Prostate gland (tissue), 2 donors: ENCODE data around the gene GPRIN2.
"Not testable (repeated sequence)": the region's sequence is repeated elsewhere in the genome, so short reads cannot be mapped to it uniquely, and the experiment has no call there.

Experiments used
- POLR2AphosphoS5 ChIP-seq: sonication (generic); formaldehyde crosslinking; IDR thresholded peaks from one replicate; pipeline ENCODE4 v1.6.1; 2017; ENCODE audit warnings: antibody characterized with exemption
- TF ChIP-seq, protein P1 (sequence below), 4 experiments: fragments of 200-600 bp in 2 of 4; fragments of 450-650 bp in 2 of 4; sonication (generic) in 2 of 4; IDR thresholded peaks; 1 replicate in 3 of 4; 2 replicates in 1 of 4; pipeline ENCODE4 v1.5.1; 2016 to 2019; ENCODE audit warnings: antibody characterized with exemption in 4 of 4, mild to moderate bottlenecking in 2 of 4, moderate library complexity in 2 of 4

DNA sequence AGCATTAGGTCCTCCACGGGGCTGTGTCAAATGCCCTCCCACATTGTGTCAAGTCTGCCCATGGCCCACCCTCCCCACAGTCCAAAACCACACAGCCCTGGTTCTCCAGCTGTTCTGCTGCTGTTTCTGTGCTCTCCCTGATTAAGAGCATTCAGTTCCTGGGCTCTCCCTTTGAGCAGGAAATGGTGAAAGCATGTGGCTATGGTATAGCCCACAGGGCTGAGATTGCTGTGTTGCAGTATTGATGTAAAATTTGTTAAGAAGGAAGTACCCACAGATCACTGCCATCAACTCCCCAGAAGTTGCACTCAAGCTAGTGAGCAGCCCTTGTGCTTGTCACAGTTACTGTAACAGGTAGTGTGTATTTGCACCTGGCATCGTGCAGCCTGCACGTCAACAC lies 31.8 kb upstream of the GPRIN2 start:
- TF ChIP-seq, protein P1, sequence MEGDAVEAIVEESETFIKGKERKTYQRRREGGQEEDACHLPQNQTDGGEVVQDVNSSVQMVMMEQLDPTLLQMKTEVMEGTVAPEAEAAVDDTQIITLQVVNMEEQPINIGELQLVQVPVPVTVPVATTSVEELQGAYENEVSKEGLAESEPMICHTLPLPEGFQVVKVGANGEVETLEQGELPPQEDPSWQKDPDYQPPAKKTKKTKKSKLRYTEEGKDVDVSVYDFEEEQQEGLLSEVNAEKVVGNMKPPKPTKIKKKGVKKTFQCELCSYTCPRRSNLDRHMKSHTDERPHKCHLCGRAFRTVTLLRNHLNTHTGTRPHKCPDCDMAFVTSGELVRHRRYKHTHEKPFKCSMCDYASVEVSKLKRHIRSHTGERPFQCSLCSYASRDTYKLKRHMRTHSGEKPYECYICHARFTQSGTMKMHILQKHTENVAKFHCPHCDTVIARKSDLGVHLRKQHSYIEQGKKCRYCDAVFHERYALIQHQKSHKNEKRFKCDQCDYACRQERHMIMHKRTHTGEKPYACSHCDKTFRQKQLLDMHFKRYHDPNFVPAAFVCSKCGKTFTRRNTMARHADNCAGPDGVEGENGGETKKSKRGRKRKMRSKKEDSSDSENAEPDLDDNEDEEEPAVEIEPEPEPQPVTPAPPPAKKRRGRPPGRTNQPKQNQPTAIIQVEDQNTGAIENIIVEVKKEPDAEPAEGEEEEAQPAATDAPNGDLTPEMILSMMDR (IDR thresholded peaks at IDR 0.05), result not testable (repeated sequence)
- not testable (repeated sequence) for TF ChIP-seq POLR2AphosphoS5
